ENCODE measurements around the gene DSG3. TPM values are rescaled to one million over a fixed set of nuclear protein-coding genes. Genes with fewer than 3 reads are reported as not detected.

Gene DSG3
- total and polyA plus RNA-seq, 2 donors from 2014 or later, result not detected

GRCh38 chr18:31512203-31512764 lies 64.7 kb downstream of the DSG3 start:
- Histone ChIP-seq H3K36me3 (ENCODE audit: control insufficient read depth in 2 of 3, insufficient read depth in 3 of 3, low read length in 3 of 3) (no peaks in the 10 kb centered on the region), H3K9me3 (ENCODE audit: control insufficient read depth in 2 of 3, insufficient read depth in 1 of 3, low read length in 3 of 3) (no peaks in the 10 kb centered on the region), H3K4me3 (ENCODE audit: low read length in 3 of 3) (no peak overlapping the region), H3K27me3 (ENCODE audit: control insufficient read depth, insufficient read depth, low read length) (no peaks in the 10 kb centered on the region), H3K4me1 (ENCODE audit: control insufficient read depth in 2 of 3, insufficient read depth in 2 of 3, low read depth in 1 of 3, low read length in 3 of 3) (peaks cover 0 to 2% (median 0%) of the 10 kb centered on the region in 3 donors), H3K9ac (ENCODE audit: low read length in 3 of 3) (no peak overlapping the region), H3K27ac (ENCODE audit: low read depth in 2 of 2, low read length in 2 of 2) (no peak overlapping the region)
- peak in 1 of 5 donors; percentile 29 for DNase-seq
- intact Hi-C loops (cut with DNase I), result no loop called here
- no peak for FAIRE-seq
- TF ChIP-seq CTCF (IDR thresholded peaks at IDR 0.05; ENCODE audit: borderline replicate concordance, extremely low read depth, insufficient read depth), result no peak

- Histone ChIP-seq H3K4me1 (ENCODE audit: control insufficient read depth in 2 of 3, insufficient read depth in 2 of 3, low read depth in 1 of 3, low read length in 3 of 3) (peaks cover 0 to 2% (median 0%) of the 10 kb centered on the region in 3 donors), H3K4me3 (ENCODE audit: low read length in 3 of 3) (no peak overlapping the region), H3K27me3 (ENCODE audit: control insufficient read depth, insufficient read depth, low read length) (no peaks in the 10 kb centered on the region), H3K27ac (ENCODE audit: low read depth in 2 of 2, low read length in 2 of 2) (no peak overlapping the region), H3K9me3 (ENCODE audit: control insufficient read depth in 2 of 3, insufficient read depth in 1 of 3, low read length in 3 of 3) (no peaks in the 10 kb centered on the region), H3K36me3 (ENCODE audit: control insufficient read depth in 2 of 3, insufficient read depth in 3 of 3, low read length in 3 of 3) (no peaks in the 10 kb centered on the region), H3K9ac (ENCODE audit: low read length in 3 of 3) (no peak overlapping the region)
- FAIRE-seq (no peak), DNase-seq (no peak)
- TF ChIP-seq CTCF (IDR thresholded peaks at IDR 0.05; ENCODE audit: borderline replicate concordance, extremely low read depth, insufficient read depth), result no peak
- intact Hi-C loops (cut with DNase I), result no loop called here
Observed at GRCh38 chr18:31513189-31513935, 65.8 kb downstream of the DSG3 start.

- Histone ChIP-seq H3K4me1 (ENCODE audit: control insufficient read depth in 2 of 3, insufficient read depth in 2 of 3, low read depth in 1 of 3, low read length in 3 of 3) (no peaks in the 10 kb centered on the region), H3K27me3 (ENCODE audit: control insufficient read depth, insufficient read depth, low read length) (no peaks in the 10 kb centered on the region), H3K27ac (ENCODE audit: low read depth in 2 of 2, low read length in 2 of 2) (no peak overlapping the region), H3K9ac (ENCODE audit: low read length in 3 of 3) (no peak overlapping the region), H3K9me3 (ENCODE audit: control insufficient read depth in 2 of 3, insufficient read depth in 1 of 3, low read length in 3 of 3) (no peaks in the 10 kb centered on the region), H3K4me3 (ENCODE audit: low read length in 3 of 3) (no peak overlapping the region), H3K36me3 (ENCODE audit: control insufficient read depth in 2 of 3, insufficient read depth in 3 of 3, low read length in 3 of 3) (no peaks in the 10 kb centered on the region)
- DNase-seq, result no peak
- no peak for FAIRE-seq
- TF ChIP-seq CTCF (IDR thresholded peaks at IDR 0.05; ENCODE audit: borderline replicate concordance, extremely low read depth, insufficient read depth), result no peak
- intact Hi-C loops (cut with DNase I), result no loop called here
Observed at GRCh38 chr18:31516437-31516836, 68.9 kb downstream of the DSG3 start.

Measured in kidney (tissue), 14 donors.